Measurements from ENCODE around the gene PTPRM. TPM values are rescaled to one million over a fixed set of nuclear protein-coding genes. Genes with fewer than 3 reads are reported as not detected.

PTPRM gene
- total RNA-seq, 1 donor from 2014 or later = 1.00 TPM

GRCh38 chr18:7746106-7746505, 179.0 kb downstream of the PTPRM start:
- POLR2A ChIA-PET = no interaction called here
- Mint-ChIP-seq H3K27ac (no peak overlapping the region), H3K27me3 (no peaks in the 10 kb centered on the region), H3K4me3 (no peak overlapping the region), H3K9me3 (peaks cover 8% of the 10 kb centered on the region), H3K4me1 (no peaks in the 10 kb centered on the region), H3K36me3 (ENCODE audit: low read depth) (no peaks in the 10 kb centered on the region)
- intact Hi-C loops (cut with micrococcal nuclease) = no loop called here
- no peak for ATAC-seq (ENCODE audit: low read depth)
- no peak for DNase-seq
- CTCF ChIA-PET = no interaction called here
- TF ChIP-seq CTCF (IDR thresholded peaks at IDR 0.05) = no peak

GRCh38 chr18:7748251-7749007, 181.3 kb downstream of the PTPRM start:
- TF ChIP-seq CTCF (IDR thresholded peaks at IDR 0.05) = no peak
- intact Hi-C loops (cut with micrococcal nuclease) = no loop called here
- Mint-ChIP-seq H3K9me3 (peaks cover 8% of the 10 kb centered on the region), H3K27ac (no peak overlapping the region), H3K4me1 (no peaks in the 10 kb centered on the region), H3K27me3 (no peaks in the 10 kb centered on the region), H3K4me3 (no peak overlapping the region), H3K36me3 (ENCODE audit: low read depth) (no peaks in the 10 kb centered on the region)
- ChIA-PET POLR2A (no interaction called here), CTCF (no interaction called here)
- no peak for ATAC-seq (ENCODE audit: low read depth)
- DNase-seq = no peak

GRCh38 chr18:7749008-7749405, 181.9 kb downstream of the PTPRM start:
- Mint-ChIP-seq H3K36me3 (ENCODE audit: low read depth) (no peaks in the 10 kb centered on the region), H3K4me1 (no peaks in the 10 kb centered on the region), H3K27me3 (no peaks in the 10 kb centered on the region), H3K4me3 (no peak overlapping the region), H3K27ac (no peak overlapping the region), H3K9me3 (peaks cover 8% of the 10 kb centered on the region)
- ATAC-seq (ENCODE audit: low read depth) (no peak), DNase-seq (no peak)
- intact Hi-C loops (cut with micrococcal nuclease) = no loop called here
- ChIA-PET CTCF (no interaction called here), POLR2A (no interaction called here)
- no peak for TF ChIP-seq CTCF (IDR thresholded peaks at IDR 0.05)

GRCh38 chr18:7749510-7749981, 182.4 kb downstream of the PTPRM start:
- CTCF ChIA-PET = no interaction called here
- H3K27ac Mint-ChIP-seq = no peak overlapping the region
- H3K36me3 Mint-ChIP-seq (ENCODE audit: low read depth) = no peaks in the 10 kb centered on the region
- POLR2A ChIA-PET = no interaction called here
- H3K4me1 Mint-ChIP-seq = no peaks in the 10 kb centered on the region
- H3K27me3 Mint-ChIP-seq = no peaks in the 10 kb centered on the region
- no peak for TF ChIP-seq CTCF (IDR thresholded peaks at IDR 0.05)
- ATAC-seq (ENCODE audit: low read depth) = no peak
- intact Hi-C loops (cut with micrococcal nuclease) = no loop called here
- DNase-seq = no peak
- peaks cover 8% of the 10 kb centered on the region for H3K9me3 Mint-ChIP-seq
- no peak overlapping the region for H3K4me3 Mint-ChIP-seq

- Mint-ChIP-seq H3K9me3 (peaks cover 8% of the 10 kb centered on the region), H3K4me3 (no peak overlapping the region), H3K4me1 (no peaks in the 10 kb centered on the region), H3K36me3 (ENCODE audit: low read depth) (no peaks in the 10 kb centered on the region), H3K27me3 (no peaks in the 10 kb centered on the region), H3K27ac (no peak overlapping the region)
- ATAC-seq (ENCODE audit: low read depth) (no peak), DNase-seq (no peak)
- CTCF ChIA-PET = no interaction called here
- no peak for TF ChIP-seq CTCF (IDR thresholded peaks at IDR 0.05)
- POLR2A ChIA-PET = no interaction called here
- intact Hi-C loops (cut with micrococcal nuclease) = no loop called here
These were observed 183.1 kb downstream of the PTPRM start for GRCh38 chr18:7750095-7750663.

Measured in activated B cell treated with CpG ODN at 0.5 μM for 24 hours (primary cell).